HFF-Myc (cell line): Measurements from ENCODE around the gene USF2.

Experiments
- DNase-seq: peaks from one replicate; pipeline ENCODE4 v3.0.0-alpha.2; 2011; ENCODE audit warnings: low read depth; ENCODE audit errors: extremely low read depth
- H3K4me3 ChIP-seq: replicated peaks from 2 replicates; pipeline ENCODE4 v1.5.1; 2011; ENCODE audit warnings: low read depth, mild to moderate bottlenecking, control low read depth, low read length
- TF ChIP-seq, protein P1 (sequence below): IDR thresholded peaks from 2 replicates; pipeline ENCODE4 v1.5.1; 2012; ENCODE audit warnings: mild to moderate bottlenecking, low read depth, low read length, control low read depth; ENCODE audit errors: missing control alignments

The USF2 gene

DNA sequence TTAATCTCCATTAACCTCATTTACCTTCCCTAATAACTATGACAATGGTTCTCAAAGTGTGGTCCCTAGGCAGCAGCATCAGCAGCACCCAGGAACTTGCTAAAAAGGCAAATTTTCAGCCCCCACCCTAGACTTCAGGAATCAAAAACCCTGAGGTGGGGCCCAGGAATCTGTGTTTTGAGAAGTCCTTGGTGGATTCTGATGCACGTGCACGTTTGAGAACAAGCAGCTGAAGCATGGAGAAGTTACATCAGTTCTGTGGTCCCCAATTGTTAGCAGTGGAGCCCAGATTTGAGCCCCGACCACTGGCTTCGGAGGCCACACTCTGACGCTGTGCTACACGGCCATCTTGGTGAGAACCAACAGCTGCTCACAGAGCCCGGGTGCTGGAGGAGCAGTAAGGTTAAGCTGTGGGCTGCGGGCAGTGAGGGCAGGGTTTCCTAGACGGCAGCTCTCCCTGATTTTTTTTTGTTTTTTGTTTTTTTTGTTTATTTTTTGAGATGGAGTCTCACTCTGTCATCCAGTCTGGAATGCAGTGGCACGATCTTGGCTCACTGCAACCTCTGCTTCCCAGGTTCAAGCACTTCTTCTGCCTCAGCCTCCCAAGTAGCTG is 46.2 kb downstream of the USF2 start:
- DNase-seq: no peak
- TF ChIP-seq, protein P1, sequence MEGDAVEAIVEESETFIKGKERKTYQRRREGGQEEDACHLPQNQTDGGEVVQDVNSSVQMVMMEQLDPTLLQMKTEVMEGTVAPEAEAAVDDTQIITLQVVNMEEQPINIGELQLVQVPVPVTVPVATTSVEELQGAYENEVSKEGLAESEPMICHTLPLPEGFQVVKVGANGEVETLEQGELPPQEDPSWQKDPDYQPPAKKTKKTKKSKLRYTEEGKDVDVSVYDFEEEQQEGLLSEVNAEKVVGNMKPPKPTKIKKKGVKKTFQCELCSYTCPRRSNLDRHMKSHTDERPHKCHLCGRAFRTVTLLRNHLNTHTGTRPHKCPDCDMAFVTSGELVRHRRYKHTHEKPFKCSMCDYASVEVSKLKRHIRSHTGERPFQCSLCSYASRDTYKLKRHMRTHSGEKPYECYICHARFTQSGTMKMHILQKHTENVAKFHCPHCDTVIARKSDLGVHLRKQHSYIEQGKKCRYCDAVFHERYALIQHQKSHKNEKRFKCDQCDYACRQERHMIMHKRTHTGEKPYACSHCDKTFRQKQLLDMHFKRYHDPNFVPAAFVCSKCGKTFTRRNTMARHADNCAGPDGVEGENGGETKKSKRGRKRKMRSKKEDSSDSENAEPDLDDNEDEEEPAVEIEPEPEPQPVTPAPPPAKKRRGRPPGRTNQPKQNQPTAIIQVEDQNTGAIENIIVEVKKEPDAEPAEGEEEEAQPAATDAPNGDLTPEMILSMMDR: no peak
- no peak overlapping the region for H3K4me3 ChIP-seq

DNA sequence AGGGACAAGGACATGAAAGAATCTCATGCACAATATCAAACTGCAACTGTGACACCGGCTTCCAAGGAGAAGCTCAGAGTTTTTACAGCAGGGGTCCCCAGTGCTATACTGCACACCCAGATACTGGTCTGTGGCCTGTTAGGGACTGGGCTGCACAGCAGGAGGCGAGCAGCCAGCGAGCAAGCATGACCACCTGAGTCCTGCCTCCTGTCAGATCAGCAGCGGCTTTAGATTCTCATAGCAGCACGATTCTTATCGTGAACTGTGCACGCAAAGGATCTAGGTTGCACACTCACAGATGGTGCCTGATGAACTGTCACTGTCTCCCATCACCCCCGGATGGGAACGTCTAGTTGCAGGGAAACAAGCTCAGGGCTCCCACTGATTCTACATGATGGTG is 47.1 kb downstream of the USF2 start:
- no peak overlapping the region for H3K4me3 ChIP-seq
- DNase-seq: no peak
- TF ChIP-seq, protein P1: no peak

DNA sequence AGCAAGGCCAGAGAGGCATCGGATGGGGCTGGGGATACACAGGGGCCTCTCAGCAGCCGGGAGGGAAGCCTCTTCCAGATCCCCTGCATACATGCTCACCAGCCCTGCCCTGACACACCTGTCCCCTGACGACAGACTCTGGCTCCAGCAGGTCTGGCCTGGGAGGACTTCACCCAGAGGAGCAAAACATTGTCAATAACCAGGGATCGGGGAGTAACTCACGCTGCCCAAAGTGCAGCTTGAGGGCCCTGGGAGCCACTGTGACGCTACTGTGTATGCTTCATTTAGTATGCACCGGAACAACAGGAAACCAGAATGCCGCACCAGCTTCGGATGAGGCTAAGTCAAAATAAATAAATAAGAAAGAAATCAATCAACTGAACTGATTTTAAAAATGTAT is 47.8 kb downstream of the USF2 start:
- no peak for DNase-seq
- H3K4me3 ChIP-seq: no peak overlapping the region
- TF ChIP-seq, protein P1: no peak

DNA sequence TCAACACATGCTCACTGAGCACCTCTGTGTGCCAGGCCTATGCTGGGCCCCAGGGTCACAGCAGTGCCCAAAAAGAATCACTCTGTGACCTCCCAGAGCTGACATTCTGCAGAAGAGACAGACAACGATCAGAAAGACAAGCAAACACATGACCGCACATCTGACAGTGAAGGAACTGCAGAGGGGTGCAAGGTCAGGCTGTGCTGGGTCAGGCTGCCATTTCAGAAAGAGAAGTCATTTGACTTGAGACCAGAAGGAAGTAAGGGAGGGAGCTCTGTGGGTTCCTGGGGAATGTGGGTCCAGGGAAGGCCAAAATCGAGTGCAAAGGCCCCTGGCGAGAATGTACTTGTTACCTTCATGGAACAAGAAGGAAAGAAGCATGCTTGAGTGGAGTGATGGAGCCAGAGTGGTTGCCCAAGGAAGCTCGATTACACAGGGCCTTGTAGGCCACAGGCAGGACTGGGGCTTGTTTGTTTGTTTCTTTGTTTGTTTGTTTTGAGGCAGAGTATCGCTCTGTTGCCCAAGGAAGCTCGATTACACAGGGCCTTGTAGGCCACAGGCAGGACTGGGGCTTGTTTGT is 48.8 kb downstream of the USF2 start:
- no peak for DNase-seq
- H3K4me3 ChIP-seq: no peak overlapping the region
- TF ChIP-seq, protein P1: no peak

DNA sequence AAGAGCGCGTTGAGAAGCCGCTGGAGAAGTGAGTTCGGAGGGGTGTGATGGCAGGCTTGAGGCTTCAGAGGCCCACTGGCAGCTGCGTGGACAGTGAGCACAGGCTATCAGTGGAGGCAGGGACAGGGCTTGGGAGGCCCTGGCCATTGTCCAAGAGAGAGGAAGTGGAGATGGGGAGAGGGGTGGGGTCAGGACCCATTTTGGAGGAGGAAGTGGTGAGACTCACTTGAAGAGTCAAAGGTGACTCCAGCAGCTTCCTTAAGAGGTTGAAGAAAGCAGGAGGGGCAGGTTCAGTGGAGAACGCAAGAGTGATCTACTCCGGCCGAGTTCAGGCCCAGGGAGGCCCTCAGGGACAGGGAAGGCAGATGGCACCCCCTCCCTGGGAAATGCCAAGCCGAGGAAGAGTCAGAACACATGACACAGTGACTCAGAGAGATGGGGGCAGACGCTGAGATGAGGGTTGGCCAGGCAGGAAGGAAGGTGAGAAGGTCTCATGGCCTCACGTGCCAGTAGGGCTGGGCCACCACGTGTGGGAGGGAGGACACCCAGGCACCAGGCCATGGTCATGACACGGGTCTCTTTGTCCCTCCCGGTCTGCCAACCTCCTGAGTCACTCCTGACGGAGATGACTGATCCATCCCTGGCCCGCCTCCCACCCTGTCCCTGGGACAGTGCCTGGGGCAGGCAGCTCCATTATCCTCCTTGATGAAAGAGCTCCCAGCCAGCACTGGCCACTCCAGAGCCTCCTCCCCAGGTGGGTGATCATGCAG is 50.1 kb downstream of the USF2 start:
- peak; percentile 56 for DNase-seq
- no peak overlapping the region for H3K4me3 ChIP-seq
- TF ChIP-seq, protein P1: no peak

DNA sequence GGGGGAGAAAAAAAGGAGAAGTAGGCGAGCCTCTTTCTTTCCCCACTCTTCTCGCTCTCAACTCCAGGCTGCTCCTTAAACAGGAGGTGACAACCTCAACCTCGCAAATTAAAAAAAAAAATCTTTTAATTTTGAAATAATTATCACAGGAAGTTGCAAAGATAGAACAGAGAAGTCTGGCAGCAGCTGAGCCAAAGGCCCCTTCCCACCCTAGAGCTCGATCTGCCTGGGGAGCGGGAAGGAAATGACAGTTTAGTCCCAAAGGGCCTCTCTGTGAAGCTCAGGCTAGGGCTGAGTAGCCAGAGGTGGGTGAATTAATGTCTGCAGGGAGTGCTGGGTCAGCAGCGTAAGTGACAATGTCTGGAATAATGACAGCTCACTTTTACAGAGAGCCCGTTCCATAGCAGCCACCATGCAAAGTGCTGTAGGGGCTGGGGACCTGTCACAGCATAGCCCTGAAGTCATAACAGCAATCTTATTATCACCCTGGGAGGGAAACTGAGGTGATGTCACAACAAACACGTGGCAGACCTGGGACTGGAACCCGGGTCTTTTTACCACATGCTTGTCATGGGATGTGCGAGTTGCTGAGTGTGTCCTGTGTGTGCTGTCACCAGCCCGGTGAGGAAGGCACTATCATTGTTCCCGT is 51.4 kb downstream of the USF2 start:
- H3K4me3 ChIP-seq: no peak overlapping the region
- no peak for DNase-seq
- TF ChIP-seq, protein P1: no peak
